H1 (cell line): ENCODE data around the gene SEMA6D. TPM values are rescaled to one million over a fixed set of nuclear protein-coding genes. Genes with fewer than 3 reads are reported as not detected.

Experiments used
- BCL11A ChIP-seq, 2 experiments: IDR thresholded peaks; one replicate each; pipeline ENCODE4 v1.6.1; 2011; ENCODE audit warnings: low read depth in 2 of 2, low read length in 2 of 2, mild to moderate bottlenecking in 2 of 2
- EP300 ChIP-seq, 2 experiments: IDR thresholded peaks; 1 replicate in 1 of 2; 2 replicates in 1 of 2; pipeline ENCODE4 v1.6.1; 2011 to 2012; ENCODE audit warnings: low read depth in 2 of 2, low read length in 2 of 2, mild to moderate bottlenecking in 2 of 2, borderline replicate concordance in 1 of 2, inconsistent platforms in 1 of 2, moderate library complexity in 1 of 2
- GABPA ChIP-seq: IDR thresholded peaks from 2 replicates; pipeline ENCODE4 v1.6.1; 2011; ENCODE audit warnings: mild to moderate bottlenecking, low read length, moderate library complexity, borderline replicate concordance; ENCODE audit not compliant: insufficient read depth
- HDAC2 ChIP-seq, 2 experiments: fragments of 300-600 bp in 1 of 2; sonication (generic) in 1 of 2; IDR thresholded peaks; 2 replicates each; pipeline ENCODE4 v1.6.1; 2011 to 2012; ENCODE audit warnings: low read depth in 2 of 2, low read length in 2 of 2, mild to moderate bottlenecking in 2 of 2, moderate library complexity in 2 of 2, borderline replicate concordance in 1 of 2, inconsistent platforms in 1 of 2
- RBBP5 ChIP-seq: IDR thresholded peaks from 2 replicates; pipeline ENCODE4 v1.7.1; 2012; ENCODE audit warnings: low read depth, mild to moderate bottlenecking, inconsistent platforms, low read length, moderate library complexity, borderline replicate concordance
- TAF1 ChIP-seq: IDR thresholded peaks from 2 replicates; pipeline ENCODE4 v1.6.1; 2011; ENCODE audit warnings: mild to moderate bottlenecking, low read depth, low read length
- TBP ChIP-seq: IDR thresholded peaks from 2 replicates; pipeline ENCODE4 v1.6.1; 2011; ENCODE audit warnings: low read depth, low read length, improper control_type of control experiment
- polyA plus RNA-seq, 7 experiments: library from polyadenylated mRNA; depleted of rRNA in 3 of 7; stranded (reverse) in 5 of 7; unstranded in 2 of 7; fragments of >200 nt in 5 of 7; fragments of 200-250 nt in 2 of 7; gene quantifications; 1 replicate in 5 of 7; 2 replicates in 1 of 7; 4 replicates in 1 of 7; pipeline versions ENCODE4 v1.2.1 to v1.2.3, GENCODE V29; 2011 to 2013; ENCODE audit warnings: missing spikeins in 2 of 7, mixed read lengths in 2 of 7
- total RNA-seq: library from RNA; stranded (reverse); fragmentation: NEBNext Ultra II Directional; extraction: Animal tissue kit (Norgen Biotek cat#: 25700); gene quantifications from 2 replicates; pipeline ENCODE4 v1.2.1, GENCODE V29; 2021
- TF ChIP-seq, protein P1 (sequence below): fragments of 300-600 bp; sonication (generic); IDR thresholded peaks from 2 replicates; pipeline ENCODE4 v1.7.1; 2012; ENCODE audit warnings: low read length, moderate library complexity, mild to moderate bottlenecking, inconsistent platforms; ENCODE audit not compliant: insufficient replicate concordance
- TF ChIP-seq, protein P2 (sequence below): IDR thresholded peaks from 2 replicates; pipeline ENCODE4 v1.6.1; 2012; ENCODE audit warnings: inconsistent platforms
- TF ChIP-seq, protein P3 (sequence below): IDR thresholded peaks from 2 replicates; pipeline ENCODE4 v1.6.1; 2011; ENCODE audit warnings: low read depth, mild to moderate bottlenecking, low read length; ENCODE audit not compliant: insufficient read depth

Gene SEMA6D
- total and polyA plus RNA-seq, 2 of the 8 experiments (the other 6 are each of a cell fraction or from before 2014, with no cell fraction given): 2.2 to 3.8 TPM

DNA sequence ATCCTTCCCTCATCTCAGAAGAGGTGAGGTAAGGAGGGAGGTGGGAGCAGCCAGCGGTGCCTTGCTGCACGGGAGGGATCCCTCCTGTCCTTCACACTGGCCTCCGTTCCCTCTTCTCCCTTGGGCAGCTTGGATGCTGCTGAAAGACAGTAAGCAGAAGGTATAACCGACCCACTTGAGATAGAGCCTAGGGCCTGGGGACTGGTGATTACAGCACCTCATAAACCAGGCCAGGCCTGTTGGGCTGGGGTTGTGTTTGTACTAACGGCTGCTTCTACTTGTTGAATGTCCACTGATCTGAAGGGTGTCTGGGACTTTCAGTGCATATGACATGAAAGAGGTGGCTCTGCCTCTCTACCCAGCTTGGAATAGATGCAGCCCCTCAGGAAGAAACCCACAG lies 25.0 kb downstream of the SEMA6D start (continued):
- TF ChIP-seq, protein P1, sequence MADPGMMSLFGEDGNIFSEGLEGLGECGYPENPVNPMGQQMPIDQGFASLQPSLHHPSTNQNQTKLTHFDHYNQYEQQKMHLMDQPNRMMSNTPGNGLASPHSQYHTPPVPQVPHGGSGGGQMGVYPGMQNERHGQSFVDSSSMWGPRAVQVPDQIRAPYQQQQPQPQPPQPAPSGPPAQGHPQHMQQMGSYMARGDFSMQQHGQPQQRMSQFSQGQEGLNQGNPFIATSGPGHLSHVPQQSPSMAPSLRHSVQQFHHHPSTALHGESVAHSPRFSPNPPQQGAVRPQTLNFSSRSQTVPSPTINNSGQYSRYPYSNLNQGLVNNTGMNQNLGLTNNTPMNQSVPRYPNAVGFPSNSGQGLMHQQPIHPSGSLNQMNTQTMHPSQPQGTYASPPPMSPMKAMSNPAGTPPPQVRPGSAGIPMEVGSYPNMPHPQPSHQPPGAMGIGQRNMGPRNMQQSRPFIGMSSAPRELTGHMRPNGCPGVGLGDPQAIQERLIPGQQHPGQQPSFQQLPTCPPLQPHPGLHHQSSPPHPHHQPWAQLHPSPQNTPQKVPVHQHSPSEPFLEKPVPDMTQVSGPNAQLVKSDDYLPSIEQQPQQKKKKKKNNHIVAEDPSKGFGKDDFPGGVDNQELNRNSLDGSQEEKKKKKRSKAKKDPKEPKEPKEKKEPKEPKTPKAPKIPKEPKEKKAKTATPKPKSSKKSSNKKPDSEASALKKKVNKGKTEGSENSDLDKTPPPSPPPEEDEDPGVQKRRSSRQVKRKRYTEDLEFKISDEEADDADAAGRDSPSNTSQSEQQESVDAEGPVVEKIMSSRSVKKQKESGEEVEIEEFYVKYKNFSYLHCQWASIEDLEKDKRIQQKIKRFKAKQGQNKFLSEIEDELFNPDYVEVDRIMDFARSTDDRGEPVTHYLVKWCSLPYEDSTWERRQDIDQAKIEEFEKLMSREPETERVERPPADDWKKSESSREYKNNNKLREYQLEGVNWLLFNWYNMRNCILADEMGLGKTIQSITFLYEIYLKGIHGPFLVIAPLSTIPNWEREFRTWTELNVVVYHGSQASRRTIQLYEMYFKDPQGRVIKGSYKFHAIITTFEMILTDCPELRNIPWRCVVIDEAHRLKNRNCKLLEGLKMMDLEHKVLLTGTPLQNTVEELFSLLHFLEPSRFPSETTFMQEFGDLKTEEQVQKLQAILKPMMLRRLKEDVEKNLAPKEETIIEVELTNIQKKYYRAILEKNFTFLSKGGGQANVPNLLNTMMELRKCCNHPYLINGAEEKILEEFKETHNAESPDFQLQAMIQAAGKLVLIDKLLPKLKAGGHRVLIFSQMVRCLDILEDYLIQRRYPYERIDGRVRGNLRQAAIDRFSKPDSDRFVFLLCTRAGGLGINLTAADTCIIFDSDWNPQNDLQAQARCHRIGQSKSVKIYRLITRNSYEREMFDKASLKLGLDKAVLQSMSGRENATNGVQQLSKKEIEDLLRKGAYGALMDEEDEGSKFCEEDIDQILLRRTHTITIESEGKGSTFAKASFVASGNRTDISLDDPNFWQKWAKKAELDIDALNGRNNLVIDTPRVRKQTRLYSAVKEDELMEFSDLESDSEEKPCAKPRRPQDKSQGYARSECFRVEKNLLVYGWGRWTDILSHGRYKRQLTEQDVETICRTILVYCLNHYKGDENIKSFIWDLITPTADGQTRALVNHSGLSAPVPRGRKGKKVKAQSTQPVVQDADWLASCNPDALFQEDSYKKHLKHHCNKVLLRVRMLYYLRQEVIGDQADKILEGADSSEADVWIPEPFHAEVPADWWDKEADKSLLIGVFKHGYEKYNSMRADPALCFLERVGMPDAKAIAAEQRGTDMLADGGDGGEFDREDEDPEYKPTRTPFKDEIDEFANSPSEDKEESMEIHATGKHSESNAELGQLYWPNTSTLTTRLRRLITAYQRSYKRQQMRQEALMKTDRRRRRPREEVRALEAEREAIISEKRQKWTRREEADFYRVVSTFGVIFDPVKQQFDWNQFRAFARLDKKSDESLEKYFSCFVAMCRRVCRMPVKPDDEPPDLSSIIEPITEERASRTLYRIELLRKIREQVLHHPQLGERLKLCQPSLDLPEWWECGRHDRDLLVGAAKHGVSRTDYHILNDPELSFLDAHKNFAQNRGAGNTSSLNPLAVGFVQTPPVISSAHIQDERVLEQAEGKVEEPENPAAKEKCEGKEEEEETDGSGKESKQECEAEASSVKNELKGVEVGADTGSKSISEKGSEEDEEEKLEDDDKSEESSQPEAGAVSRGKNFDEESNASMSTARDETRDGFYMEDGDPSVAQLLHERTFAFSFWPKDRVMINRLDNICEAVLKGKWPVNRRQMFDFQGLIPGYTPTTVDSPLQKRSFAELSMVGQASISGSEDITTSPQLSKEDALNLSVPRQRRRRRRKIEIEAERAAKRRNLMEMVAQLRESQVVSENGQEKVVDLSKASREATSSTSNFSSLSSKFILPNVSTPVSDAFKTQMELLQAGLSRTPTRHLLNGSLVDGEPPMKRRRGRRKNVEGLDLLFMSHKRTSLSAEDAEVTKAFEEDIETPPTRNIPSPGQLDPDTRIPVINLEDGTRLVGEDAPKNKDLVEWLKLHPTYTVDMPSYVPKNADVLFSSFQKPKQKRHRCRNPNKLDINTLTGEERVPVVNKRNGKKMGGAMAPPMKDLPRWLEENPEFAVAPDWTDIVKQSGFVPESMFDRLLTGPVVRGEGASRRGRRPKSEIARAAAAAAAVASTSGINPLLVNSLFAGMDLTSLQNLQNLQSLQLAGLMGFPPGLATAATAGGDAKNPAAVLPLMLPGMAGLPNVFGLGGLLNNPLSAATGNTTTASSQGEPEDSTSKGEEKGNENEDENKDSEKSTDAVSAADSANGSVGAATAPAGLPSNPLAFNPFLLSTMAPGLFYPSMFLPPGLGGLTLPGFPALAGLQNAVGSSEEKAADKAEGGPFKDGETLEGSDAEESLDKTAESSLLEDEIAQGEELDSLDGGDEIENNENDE: no peak
- TF ChIP-seq, protein P2, sequence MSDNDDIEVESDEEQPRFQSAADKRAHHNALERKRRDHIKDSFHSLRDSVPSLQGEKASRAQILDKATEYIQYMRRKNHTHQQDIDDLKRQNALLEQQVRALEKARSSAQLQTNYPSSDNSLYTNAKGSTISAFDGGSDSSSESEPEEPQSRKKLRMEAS: no peak
- TF ChIP-seq RBBP5 (no peak), TBP (no peak), BCL11A (IDR thresholded peaks at IDR 0.05; ENCODE audit: low read depth in 2 of 2, low read length in 2 of 2) (no peak), HDAC2 (IDR thresholded peaks at IDR 0.05; ENCODE audit: borderline replicate concordance in 1 of 2, low read depth in 2 of 2, low read length in 2 of 2) (no peak), EP300 (IDR thresholded peaks at IDR 0.05; ENCODE audit: borderline replicate concordance in 1 of 2, low read depth in 2 of 2, low read length in 2 of 2) (no peak), TAF1 (no peak), GABPA (no peak)
- TF ChIP-seq, protein P3, sequence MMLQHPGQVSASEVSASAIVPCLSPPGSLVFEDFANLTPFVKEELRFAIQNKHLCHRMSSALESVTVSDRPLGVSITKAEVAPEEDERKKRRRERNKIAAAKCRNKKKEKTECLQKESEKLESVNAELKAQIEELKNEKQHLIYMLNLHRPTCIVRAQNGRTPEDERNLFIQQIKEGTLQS: no peak
